ENCODE results near the gene ASB11.

ASB11 gene

GRCh38 chrX:15315509-15315908 lies at the start of gene ASB11:
Gene ASB11, minus strand, starts transcription at chrX:15315640. Its CDS starts 35 bp downstream, at chrX:15315605.
- no peak for DNase-seq (ENCODE audit: low read depth)

- DNase-seq (ENCODE audit: low read depth), result peak; percentile 38
These were observed 44.3 kb upstream of the ASB11 start for GRCh38 chrX:15359701-15360100.

- DNase-seq (ENCODE audit: low read depth), result no peak
These were observed 43.1 kb upstream of the ASB11 start for GRCh38 chrX:15358533-15358932.

- peak; percentile 82 for DNase-seq (ENCODE audit: low read depth)
These were observed 41.0 kb upstream of the ASB11 start for GRCh38 chrX:15356444-15356843.

- DNase-seq (ENCODE audit: low read depth), result no peak
These were observed 35.0 kb upstream of the ASB11 start for GRCh38 chrX:15350329-15350996.

- peak; percentile 54 for DNase-seq (ENCODE audit: low read depth)
These were observed 33.6 kb upstream of the ASB11 start for GRCh38 chrX:15349046-15349445.

- no peak for DNase-seq (ENCODE audit: low read depth)
These were observed 30.5 kb upstream of the ASB11 start for GRCh38 chrX:15345976-15346375.

- no peak for DNase-seq (ENCODE audit: low read depth)
These were observed 28.7 kb upstream of the ASB11 start for GRCh38 chrX:15344106-15344505.

- peak; percentile 78 for DNase-seq (ENCODE audit: low read depth)
These were observed 27.6 kb upstream of the ASB11 start for GRCh38 chrX:15343075-15343476.

GRCh38 chrX:15340867-15341266 lies 25.4 kb upstream of the ASB11 start:
- DNase-seq (ENCODE audit: low read depth), result no peak

- DNase-seq (ENCODE audit: low read depth), result peak; percentile 50
These were observed 20.6 kb upstream of the ASB11 start for GRCh38 chrX:15336023-15336413.

GRCh38 chrX:15335135-15336022 lies 19.9 kb upstream of the ASB11 start, which contains the start of gene PIGA:
Gene PIGA, minus strand, starts transcription at chrX:15335523. Its CDS starts 3,593 bp downstream, at chrX:15331930.
- peak; percentile 97 for DNase-seq (ENCODE audit: low read depth)

- peak; percentile 8 for DNase-seq (ENCODE audit: low read depth)
These were observed 19.1 kb upstream of the ASB11 start for GRCh38 chrX:15334561-15334960.

GRCh38 chrX:15328821-15329220 lies 13.4 kb upstream of the ASB11 start:
- peak; percentile 64 for DNase-seq (ENCODE audit: low read depth)

- DNase-seq (ENCODE audit: low read depth), result no peak
These were observed 12.7 kb upstream of the ASB11 start for GRCh38 chrX:15328131-15328530.

- DNase-seq (ENCODE audit: low read depth), result no peak
These were observed 7.0 kb upstream of the ASB11 start for GRCh38 chrX:15322472-15322871.

GRCh38 chrX:15322072-15322471 lies 6.6 kb upstream of the ASB11 start:
- no peak for DNase-seq (ENCODE audit: low read depth)

- DNase-seq (ENCODE audit: low read depth), result no peak
These were observed 6.0 kb upstream of the ASB11 start for GRCh38 chrX:15321447-15321846.

- DNase-seq (ENCODE audit: low read depth), result no peak
These were observed 4.9 kb upstream of the ASB11 start for GRCh38 chrX:15320297-15320696.

- no peak for DNase-seq (ENCODE audit: low read depth)
These were observed 3.6 kb upstream of the ASB11 start for GRCh38 chrX:15319075-15319474.

- DNase-seq (ENCODE audit: low read depth), result no peak
These were observed 968 bp downstream of the ASB11 start for GRCh38 chrX:15314472-15314871.

GRCh38 chrX:15311119-15311518 lies 4.3 kb downstream of the ASB11 start:
- DNase-seq (ENCODE audit: low read depth), result no peak

GRCh38 chrX:15310117-15310516 lies 5.3 kb downstream of the ASB11 start:
- DNase-seq (ENCODE audit: low read depth), result peak; percentile 82
